SU-DHL-6 (cell line): ENCODE results near the gene LTBP4.

ENCODE experiments used
- H2AFZ ChIP-seq: fragments of 200-600 bp; sonication (generic); 2 replicates; pipeline ENCODE4 v1.6.1; 2014; ENCODE audit warnings: low read depth, mild to moderate bottlenecking, moderate library complexity, mixed read lengths, antibody characterized with exemption, low read length; ENCODE audit not compliant: severe bottlenecking
- H3F3A ChIP-seq: fragments of 200-600 bp; shearing (Covaris generic); 2 replicates; pipeline ENCODE4 v1.6.0; 2016; ENCODE audit warnings: antibody characterized with exemption, mild to moderate bottlenecking; ENCODE audit not compliant: insufficient read depth
- H3K27ac ChIP-seq: fragments of 200-600 bp; sonication (generic); 2 replicates; pipeline ENCODE4 v1.5.1; 2016; ENCODE audit warnings: low read depth, mild to moderate bottlenecking, low read length, moderate library complexity, mixed read lengths
- H3K27me3 ChIP-seq: fragments of 200-600 bp; sonication (generic), shearing (Covaris generic); 2 replicates; pipeline ENCODE4 v1.6.0; 2014; ENCODE audit warnings: mild to moderate bottlenecking, low read length
- H3K36me3 ChIP-seq: fragments of 200-600 bp; sonication (generic); 2 replicates; pipeline ENCODE4 v1.6.1; 2014; ENCODE audit warnings: mild to moderate bottlenecking, low read length, mixed read lengths
- H3K4me2 ChIP-seq: fragments of 300-600, 200-600 bp; shearing (Covaris generic), sonication (generic); 2 replicates; pipeline ENCODE4 v1.6.0; 2014; ENCODE audit warnings: low read length, low read depth, mild to moderate bottlenecking; ENCODE audit not compliant: poor library complexity, severe bottlenecking
- H3K4me3 ChIP-seq: fragments of 200-600 bp; sonication (generic); 2 replicates; pipeline ENCODE4 v1.5.1; 2014; ENCODE audit warnings: antibody characterized with exemption, low read length, mild to moderate bottlenecking, mixed read lengths; ENCODE audit not compliant: insufficient read depth, poor library complexity, severe bottlenecking
- H3K79me2 ChIP-seq: fragments of 200-600 bp; sonication (generic); 2 replicates; pipeline ENCODE4 v1.6.1; 2014; ENCODE audit warnings: mild to moderate bottlenecking, low read length, moderate library complexity; ENCODE audit not compliant: insufficient read depth
- H3K9ac ChIP-seq: fragments of 200-600 bp; sonication (generic); 2 replicates; pipeline ENCODE4 v1.7.0; 2014; ENCODE audit warnings: mild to moderate bottlenecking, low read length
- H3K9me2 ChIP-seq: fragments of 200-600 bp; sonication (generic); replicated peaks from 2 replicates; pipeline ENCODE4 v1.6.1; 2014; ENCODE audit warnings: low read length; ENCODE audit not compliant: insufficient read depth
- H3K9me3 ChIP-seq: fragments of 200-600 bp; sonication (generic); 2 replicates; pipeline ENCODE4 v1.6.1; 2014; ENCODE audit warnings: low read length, mixed read lengths; ENCODE audit not compliant: insufficient read depth
- H4K20me1 ChIP-seq: fragments of 200-600 bp; sonication (generic); 2 replicates; pipeline ENCODE4 v1.6.1; 2014; ENCODE audit warnings: low read depth, mild to moderate bottlenecking, antibody characterized with exemption, low read length, moderate library complexity, mixed read lengths
- CTCF ChIP-seq: fragments of 200-600 bp; sonication (generic); IDR thresholded peaks from one replicate; pipeline ENCODE4 v1.5.1; 2017; ENCODE audit warnings: antibody characterized with exemption, mild to moderate bottlenecking, low read length, moderate library complexity; ENCODE audit not compliant: insufficient read depth, poor library complexity, severe bottlenecking
- EZH2phosphoT487 ChIP-seq: fragments of 200-600 bp; sonication (generic), shearing (Covaris generic); conservative IDR thresholded peaks from 2 replicates; pipeline ENCODE4 v1.6.1; 2018; ENCODE audit warnings: mild to moderate bottlenecking, antibody characterized with exemption, low read length, moderate library complexity, mixed read lengths

The LTBP4 gene

GRCh38 chr19:40588110-40588854, 12.9 kb upstream of the LTBP4 start:
- H3K9me3 ChIP-seq: no peaks in the 10 kb centered on the region
- no peak overlapping the region for H3K27ac ChIP-seq
- no peaks in the 10 kb centered on the region for H3K9me2 ChIP-seq
- no peaks in the 10 kb centered on the region for H4K20me1 ChIP-seq
- H3K4me2 ChIP-seq: no peak overlapping the region
- H3K9ac ChIP-seq: no peak overlapping the region
- no peak for TF ChIP-seq CTCF
- no peak for TF ChIP-seq EZH2phosphoT487
- H2AFZ ChIP-seq: no peak overlapping the region
- no peaks in the 10 kb centered on the region for H3K79me2 ChIP-seq
- no peaks in the 10 kb centered on the region for H3K27me3 ChIP-seq
- H3K4me3 ChIP-seq: no peak overlapping the region
- no peaks in the 10 kb centered on the region for H3F3A ChIP-seq
- H3K36me3 ChIP-seq: no peaks in the 10 kb centered on the region

- H2AFZ ChIP-seq: no peak overlapping the region
- no peak overlapping the region for H3K4me2 ChIP-seq
- no peak overlapping the region for H3K9ac ChIP-seq
- H3K9me3 ChIP-seq: no peaks in the 10 kb centered on the region
- H3F3A ChIP-seq: no peaks in the 10 kb centered on the region
- TF ChIP-seq CTCF (no peak), EZH2phosphoT487 (no peak)
- H3K27ac ChIP-seq: no peak overlapping the region
- no peaks in the 10 kb centered on the region for H3K9me2 ChIP-seq
- no peaks in the 10 kb centered on the region for H4K20me1 ChIP-seq
- H3K4me3 ChIP-seq: no peak overlapping the region
- H3K79me2 ChIP-seq: no peaks in the 10 kb centered on the region
- H3K27me3 ChIP-seq: no peaks in the 10 kb centered on the region
- no peaks in the 10 kb centered on the region for H3K36me3 ChIP-seq
Observed at GRCh38 chr19:40588926-40589569, 12.1 kb upstream of the LTBP4 start.

GRCh38 chr19:40589591-40590429, 11.4 kb upstream of the LTBP4 start:
- Histone ChIP-seq H3K4me2 (no peak overlapping the region), H3F3A (no peaks in the 10 kb centered on the region), H3K4me3 (no peak overlapping the region), H3K27me3 (no peaks in the 10 kb centered on the region), H3K79me2 (no peaks in the 10 kb centered on the region), H2AFZ (no peak overlapping the region), H3K27ac (no peak overlapping the region), H3K9me3 (no peaks in the 10 kb centered on the region), H4K20me1 (no peaks in the 10 kb centered on the region), H3K9me2 (no peaks in the 10 kb centered on the region), H3K36me3 (no peaks in the 10 kb centered on the region), H3K9ac (no peak overlapping the region)
- no peak for TF ChIP-seq CTCF
- TF ChIP-seq EZH2phosphoT487: no peak
